BJ (cell line): ENCODE results near the gene C3orf20. TPM values are rescaled to one million over a fixed set of nuclear protein-coding genes. Genes with fewer than 3 reads are reported as not detected.

ENCODE experiments used
- CTCF ChIA-PET: fragments of 350-600 bp; formaldehyde crosslinking; extraction: SDS; loops from one replicate; lab custom pipeline; 2021; ENCODE audit warnings: antibody characterized with exemption, inconsistent platforms; lab: Yijun Ruan, JAX
- POLR2A ChIA-PET: fragments of 300-600 bp; sonication (Branson Sonifier 250); formaldehyde crosslinking; extraction: SDS; loops from one replicate; lab custom pipeline; 2021; ENCODE audit warnings: antibody characterized with exemption; lab: Charles Lee
- DNase-seq: peaks from one replicate; pipeline ENCODE4 v3.0.0-alpha.2; 2011; ENCODE audit warnings: low read depth
- H3K27me3 ChIP-seq: 2 replicates; pipeline ENCODE4 v1.6.0; 2011; ENCODE audit warnings: low read length; ENCODE audit not compliant: control insufficient read depth, insufficient read depth
- H3K36me3 ChIP-seq: 2 replicates; pipeline ENCODE4 v1.5.1; 2011; ENCODE audit warnings: low read length; ENCODE audit not compliant: control insufficient read depth, insufficient read depth
- H3K4me3 ChIP-seq: 2 replicates; pipeline ENCODE4 v1.5.1; 2011; ENCODE audit warnings: low read depth, mild to moderate bottlenecking, control low read depth, low read length
- polyA plus RNA-seq: library from polyadenylated mRNA; depleted of rRNA; stranded (reverse); fragments of >200 nt; gene quantifications from 2 replicates; pipeline ENCODE4 v1.2.3, GENCODE V29; 2011
- TF ChIP-seq, protein P1 (sequence below): IDR thresholded peaks from 2 replicates; pipeline ENCODE4 v1.5.1; 2011; ENCODE audit warnings: low read depth, mild to moderate bottlenecking, control low read depth, inconsistent platforms, low read length, moderate library complexity; ENCODE audit not compliant: insufficient read depth

The C3orf20 gene
- polyA plus RNA-seq, 1 experiment: not detected

DNA sequence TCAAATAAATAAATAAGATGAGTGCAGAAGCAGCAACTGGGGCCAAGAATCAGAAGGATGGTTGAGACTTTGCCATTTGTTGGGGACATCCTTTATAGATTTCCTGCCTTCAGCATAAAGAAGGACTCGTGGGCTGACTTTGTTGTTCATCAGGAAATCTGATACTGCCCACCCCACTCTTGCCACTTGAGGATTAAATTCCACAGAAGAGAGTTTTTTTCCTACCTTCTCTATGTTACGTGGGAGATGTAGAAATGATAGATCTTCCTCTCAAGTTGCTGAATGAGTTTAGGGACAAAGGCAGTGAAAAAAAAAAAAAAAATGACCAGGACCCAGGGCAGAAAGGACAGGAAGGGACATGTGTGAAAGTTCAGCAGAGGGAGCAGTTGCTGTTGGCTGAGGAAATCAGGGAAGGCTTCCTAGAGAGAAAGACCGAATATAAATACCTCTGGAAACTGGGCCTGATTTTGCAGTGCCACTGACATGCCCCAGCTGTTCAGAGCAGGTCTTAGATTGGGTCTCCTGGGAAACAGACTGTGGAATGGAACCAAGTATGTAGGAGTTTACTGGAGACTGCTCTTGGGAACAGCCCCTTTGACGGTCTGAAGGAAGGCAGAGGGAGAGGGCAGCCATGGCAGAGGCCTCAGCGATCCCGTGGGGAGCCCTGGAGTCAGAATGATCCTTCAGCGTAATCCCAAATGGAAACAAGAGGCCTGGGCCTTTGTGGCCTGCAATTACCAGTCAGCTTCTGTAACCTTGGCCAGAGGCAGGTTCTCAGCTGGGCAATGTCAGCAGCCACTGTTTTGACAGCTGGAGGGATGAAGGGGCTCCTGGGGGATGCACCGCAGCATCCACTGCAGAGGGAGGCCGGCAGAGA is 50.9 kb downstream of the C3orf20 start:
- Histone ChIP-seq H3K36me3 (no peaks in the 10 kb centered on the region), H3K4me3 (no peak overlapping the region), H3K27me3 (peaks cover 2% of the 10 kb centered on the region)
- TF ChIP-seq, protein P1, sequence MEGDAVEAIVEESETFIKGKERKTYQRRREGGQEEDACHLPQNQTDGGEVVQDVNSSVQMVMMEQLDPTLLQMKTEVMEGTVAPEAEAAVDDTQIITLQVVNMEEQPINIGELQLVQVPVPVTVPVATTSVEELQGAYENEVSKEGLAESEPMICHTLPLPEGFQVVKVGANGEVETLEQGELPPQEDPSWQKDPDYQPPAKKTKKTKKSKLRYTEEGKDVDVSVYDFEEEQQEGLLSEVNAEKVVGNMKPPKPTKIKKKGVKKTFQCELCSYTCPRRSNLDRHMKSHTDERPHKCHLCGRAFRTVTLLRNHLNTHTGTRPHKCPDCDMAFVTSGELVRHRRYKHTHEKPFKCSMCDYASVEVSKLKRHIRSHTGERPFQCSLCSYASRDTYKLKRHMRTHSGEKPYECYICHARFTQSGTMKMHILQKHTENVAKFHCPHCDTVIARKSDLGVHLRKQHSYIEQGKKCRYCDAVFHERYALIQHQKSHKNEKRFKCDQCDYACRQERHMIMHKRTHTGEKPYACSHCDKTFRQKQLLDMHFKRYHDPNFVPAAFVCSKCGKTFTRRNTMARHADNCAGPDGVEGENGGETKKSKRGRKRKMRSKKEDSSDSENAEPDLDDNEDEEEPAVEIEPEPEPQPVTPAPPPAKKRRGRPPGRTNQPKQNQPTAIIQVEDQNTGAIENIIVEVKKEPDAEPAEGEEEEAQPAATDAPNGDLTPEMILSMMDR: no peak
- ChIA-PET POLR2A (no interaction called here), CTCF (no interaction called here)
- no peak for DNase-seq

DNA sequence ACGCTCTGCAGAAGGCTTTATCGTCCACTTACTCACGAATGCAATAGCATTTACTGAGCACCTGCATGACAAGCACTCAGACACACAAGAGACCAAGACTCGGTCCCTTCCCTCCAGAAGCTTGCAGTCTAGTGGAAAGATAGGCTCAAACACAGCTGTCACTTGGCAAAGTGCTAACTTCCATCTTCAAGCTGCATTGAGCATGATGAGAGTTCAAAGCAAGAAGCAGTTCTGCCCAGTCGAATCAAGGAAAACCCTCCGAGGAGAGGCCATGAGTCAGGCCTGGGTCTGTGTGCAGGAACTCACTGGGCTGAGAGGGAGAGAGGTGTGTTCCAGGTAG is 51.5 kb downstream of the C3orf20 start:
- Histone ChIP-seq H3K4me3 (no peak overlapping the region), H3K27me3 (peaks cover 2% of the 10 kb centered on the region), H3K36me3 (no peaks in the 10 kb centered on the region)
- CTCF ChIA-PET: no interaction called here
- POLR2A ChIA-PET: no interaction called here
- TF ChIP-seq, protein P1: no peak
- no peak for DNase-seq

DNA sequence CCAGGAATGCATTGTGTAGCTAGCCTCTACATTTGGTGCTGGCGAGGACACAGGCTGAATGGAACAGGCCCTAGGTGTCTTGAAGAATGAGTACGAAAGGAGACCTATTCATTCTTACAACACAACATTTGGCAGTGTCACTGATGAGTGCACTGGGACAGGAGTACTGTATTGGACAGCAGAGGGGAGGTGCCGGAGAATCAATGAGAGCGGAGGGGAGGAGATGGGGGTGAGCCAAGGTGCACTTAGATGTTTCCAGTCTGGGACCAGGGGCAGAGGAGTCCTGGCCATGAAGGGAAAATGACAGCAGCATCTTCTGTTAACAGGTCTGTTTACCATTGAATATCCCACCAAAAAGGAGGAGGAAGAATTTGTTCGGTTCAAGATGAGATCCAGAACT is 53.2 kb downstream of the C3orf20 start:
- ChIA-PET CTCF (no interaction called here), POLR2A (no interaction called here)
- TF ChIP-seq, protein P1: no peak
- Histone ChIP-seq H3K36me3 (no peaks in the 10 kb centered on the region), H3K27me3 (peaks cover 2% of the 10 kb centered on the region), H3K4me3 (no peak overlapping the region)
- no peak for DNase-seq

DNA sequence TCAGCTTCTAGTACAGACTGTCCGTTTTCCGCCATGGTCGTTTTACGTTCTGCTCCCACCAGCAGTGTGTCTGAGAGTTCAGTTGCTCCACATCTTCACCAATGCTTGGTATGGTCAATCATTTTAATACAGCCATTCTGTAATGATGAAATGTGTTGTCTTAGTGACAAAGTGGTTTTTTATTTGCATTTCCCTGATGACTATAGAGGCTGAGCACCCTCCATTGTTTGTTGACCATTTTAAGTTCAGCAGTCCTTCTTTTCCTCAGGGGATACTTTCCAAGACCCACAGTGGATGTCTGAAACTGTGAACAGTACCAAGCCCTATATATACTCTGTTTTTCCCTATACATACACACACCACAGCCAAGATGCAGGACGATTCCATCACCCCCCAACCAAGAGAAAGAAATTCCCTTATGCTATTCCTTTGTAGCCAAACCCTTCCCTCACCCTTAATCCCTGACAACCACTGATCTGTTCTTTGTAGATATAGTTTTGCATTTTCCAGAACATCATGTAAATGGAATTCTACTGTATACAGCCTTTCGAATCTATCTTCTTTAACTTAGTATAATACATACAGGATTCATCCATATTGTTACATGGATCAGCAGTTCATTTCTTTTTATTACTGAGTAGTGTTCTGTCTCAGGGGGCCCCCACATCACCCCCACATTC is 55.9 kb downstream of the C3orf20 start:
- POLR2A ChIA-PET: no interaction called here
- H3K36me3 ChIP-seq: no peaks in the 10 kb centered on the region
- H3K4me3 ChIP-seq: no peak overlapping the region
- peaks cover 2% of the 10 kb centered on the region for H3K27me3 ChIP-seq
- CTCF ChIA-PET: no interaction called here
- TF ChIP-seq, protein P1: no peak
- DNase-seq: no peak

DNA sequence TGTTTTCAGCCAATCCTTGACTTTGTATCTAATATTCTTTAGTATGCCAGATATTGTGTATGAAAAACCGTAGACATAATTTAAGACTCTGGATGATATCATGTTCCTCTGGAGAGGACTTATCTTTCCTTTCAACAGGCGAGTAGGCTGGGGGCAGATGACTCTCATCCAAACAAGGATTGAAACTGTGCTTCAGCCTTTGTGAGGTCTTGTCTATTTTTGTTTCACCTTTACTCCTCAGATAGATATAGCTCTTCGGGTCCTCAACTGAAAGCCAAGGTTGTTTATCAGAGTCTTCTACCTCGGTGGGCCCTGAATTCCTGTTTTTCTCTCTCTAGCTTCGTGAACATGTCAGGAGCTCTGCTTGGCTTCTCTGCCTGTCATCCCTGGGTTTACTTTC is 66.0 kb downstream of the C3orf20 start:
- no peak for DNase-seq
- Histone ChIP-seq H3K27me3 (peaks cover 1% of the 10 kb centered on the region; the same call in 1 of the 2 replicates), H3K4me3 (no peak overlapping the region), H3K36me3 (no peaks in the 10 kb centered on the region)
- CTCF ChIA-PET: interaction anchor here (0.6 kb wide), 1 partner anchor 740 kb away, joined by 4 read pairs; no protein-coding TSS in a partner anchor
- TF ChIP-seq, protein P1: no peak
- POLR2A ChIA-PET: no interaction called here
